Measurements from ENCODE around the gene ZBTB38.

Gene ZBTB38

DNA sequence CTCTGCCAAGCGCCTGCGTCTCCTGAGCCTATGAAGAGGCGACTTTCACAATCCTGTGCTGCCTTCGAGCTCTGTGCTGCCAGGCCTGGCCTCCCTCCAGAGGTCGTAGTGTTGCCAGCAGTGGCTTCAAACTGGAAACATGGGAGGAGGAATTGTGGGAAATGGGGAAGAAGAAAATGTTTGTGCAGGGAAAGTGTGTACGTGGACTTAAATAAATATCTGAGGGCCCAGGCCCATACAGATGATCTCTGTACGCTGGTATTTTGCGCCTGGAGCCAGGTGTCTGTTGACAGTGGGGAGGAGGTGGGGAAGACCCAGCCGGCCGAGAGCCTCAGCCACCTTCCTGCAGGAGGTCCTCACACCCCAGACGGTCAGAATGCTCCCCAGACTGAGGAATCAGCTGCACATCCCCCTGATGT is 44.6 kb downstream of the ZBTB38 start:
- Histone ChIP-seq H3K9me3 (ENCODE audit: control insufficient read depth, insufficient read depth, low read length) (no peaks in the 10 kb centered on the region), H3K4me3 (ENCODE audit: low read depth, low read length) (no peak overlapping the region), H3K9ac (ENCODE audit: low read depth, low read length) (no peak overlapping the region), H3K36me3 (ENCODE audit: control insufficient read depth, insufficient read depth, low read length) (no peaks in the 10 kb centered on the region), H3K4me1 (ENCODE audit: control insufficient read depth, insufficient read depth, low read length) (peaks cover 15% of the 10 kb centered on the region), H3K27me3 (ENCODE audit: control insufficient read depth, insufficient read depth, low read length) (peaks cover 35% of the 10 kb centered on the region)

DNA sequence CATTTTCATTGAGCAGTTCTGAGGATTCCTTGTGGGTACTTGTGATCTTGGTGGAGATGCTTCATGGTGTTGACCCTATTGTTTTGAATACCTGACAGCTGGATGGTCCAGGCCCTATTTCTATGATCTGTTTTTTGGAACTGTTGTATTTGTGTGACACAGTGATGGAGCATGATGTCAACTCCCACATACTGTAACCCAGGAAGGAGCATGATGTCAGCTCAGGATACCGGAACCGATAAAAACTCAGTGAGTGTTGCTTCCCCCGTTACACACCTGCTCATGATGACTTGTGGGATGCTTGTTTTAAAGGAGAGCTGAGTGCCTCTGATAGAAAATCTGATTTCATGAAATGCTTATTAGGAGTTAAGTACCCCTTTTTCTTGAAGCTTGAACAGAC is 45.1 kb downstream of the ZBTB38 start:
- Histone ChIP-seq H3K36me3 (ENCODE audit: control insufficient read depth, insufficient read depth, low read length) (no peaks in the 10 kb centered on the region), H3K27me3 (ENCODE audit: control insufficient read depth, insufficient read depth, low read length) (peaks cover 31% of the 10 kb centered on the region), H3K4me1 (ENCODE audit: control insufficient read depth, insufficient read depth, low read length) (peaks cover 15% of the 10 kb centered on the region), H3K4me3 (ENCODE audit: low read depth, low read length) (no peak overlapping the region), H3K9ac (ENCODE audit: low read depth, low read length) (no peak overlapping the region), H3K9me3 (ENCODE audit: control insufficient read depth, insufficient read depth, low read length) (no peaks in the 10 kb centered on the region)

DNA sequence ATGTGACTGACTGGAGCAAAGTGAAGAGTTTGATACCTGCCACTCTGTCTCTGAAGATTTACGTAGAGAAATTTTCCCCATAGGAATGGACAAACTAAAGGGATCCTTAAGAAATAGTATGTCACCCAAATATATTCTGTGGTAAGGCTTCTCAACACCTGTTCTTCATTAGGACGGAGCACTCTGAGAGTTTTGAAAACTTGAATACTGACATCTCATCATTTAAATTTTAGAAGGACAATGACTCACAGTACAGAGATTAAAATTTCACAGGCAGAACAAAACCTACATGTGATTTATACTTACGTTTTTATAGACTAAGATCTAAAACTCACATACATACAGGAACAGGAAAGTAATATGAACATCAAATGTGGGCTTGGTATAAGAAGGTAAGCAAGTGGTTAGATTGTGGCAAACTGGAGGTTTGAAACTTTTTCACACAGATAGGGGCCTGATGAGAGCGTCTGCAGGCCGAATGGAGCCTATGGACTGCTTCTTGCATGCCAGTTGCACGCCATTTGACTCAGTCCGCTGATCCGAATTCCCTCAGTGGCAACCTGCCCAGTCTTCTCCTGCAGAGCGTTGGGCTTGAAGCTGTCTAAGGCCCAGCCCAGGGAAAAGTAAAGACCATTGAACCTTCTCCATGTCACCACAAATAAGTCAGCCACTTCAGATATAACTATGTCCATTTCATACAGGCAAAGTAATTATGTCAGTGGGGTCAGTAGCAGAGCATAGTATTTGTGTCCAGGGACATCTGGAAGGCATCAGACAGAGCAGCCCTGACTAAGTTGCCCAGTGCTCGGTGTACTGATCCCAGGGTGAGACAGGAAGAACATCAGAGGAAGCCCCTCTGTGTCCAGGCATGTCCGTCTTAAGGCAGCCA is 45.7 kb downstream of the ZBTB38 start:
- Histone ChIP-seq H3K36me3 (ENCODE audit: control insufficient read depth, insufficient read depth, low read length) (no peaks in the 10 kb centered on the region), H3K9ac (ENCODE audit: low read depth, low read length) (no peak overlapping the region), H3K9me3 (ENCODE audit: control insufficient read depth, insufficient read depth, low read length) (no peaks in the 10 kb centered on the region), H3K4me3 (ENCODE audit: low read depth, low read length) (no peak overlapping the region), H3K4me1 (ENCODE audit: control insufficient read depth, insufficient read depth, low read length) (peaks cover 15% of the 10 kb centered on the region), H3K27me3 (ENCODE audit: control insufficient read depth, insufficient read depth, low read length) (peaks cover 25% of the 10 kb centered on the region)

- Histone ChIP-seq H3K4me3 (ENCODE audit: low read depth, low read length) (no peak overlapping the region), H3K9ac (ENCODE audit: low read depth, low read length) (no peak overlapping the region), H3K36me3 (ENCODE audit: control insufficient read depth, insufficient read depth, low read length) (no peaks in the 10 kb centered on the region), H3K4me1 (ENCODE audit: control insufficient read depth, insufficient read depth, low read length) (peaks cover 13% of the 10 kb centered on the region), H3K9me3 (ENCODE audit: control insufficient read depth, insufficient read depth, low read length) (no peaks in the 10 kb centered on the region), H3K27me3 (ENCODE audit: control insufficient read depth, insufficient read depth, low read length) (peaks cover 21% of the 10 kb centered on the region)
These were observed 46.6 kb downstream of the ZBTB38 start for GRCh38 chr3:141414800-141415462.

GRCh38 chr3:141415953-141416352 is 47.6 kb downstream of the ZBTB38 start:
- Histone ChIP-seq H3K27me3 (ENCODE audit: control insufficient read depth, insufficient read depth, low read length) (peaks cover 11% of the 10 kb centered on the region), H3K4me3 (ENCODE audit: low read depth, low read length) (no peak overlapping the region), H3K9me3 (ENCODE audit: control insufficient read depth, insufficient read depth, low read length) (no peaks in the 10 kb centered on the region), H3K36me3 (ENCODE audit: control insufficient read depth, insufficient read depth, low read length) (no peaks in the 10 kb centered on the region), H3K4me1 (ENCODE audit: control insufficient read depth, insufficient read depth, low read length) (peaks cover 9% of the 10 kb centered on the region), H3K9ac (ENCODE audit: low read depth, low read length) (no peak overlapping the region)

All from iPS-15b (cell line).